Lower leg skin (tissue), 3 donors: ENCODE data around the gene SLC44A4.

Experiments used
- POLR2A ChIP-seq, 2 donors: fragments of 450-650 bp; IDR thresholded peaks; one replicate each; pipeline ENCODE4 v1.6.1; 2016 to 2017; ENCODE audit warnings: antibody characterized with exemption in 2 of 2, mild to moderate bottlenecking in 1 of 2, moderate library complexity in 1 of 2
- TF ChIP-seq, protein P1 (sequence below), 3 donors: fragments of 450-650 bp; IDR thresholded peaks; one replicate each; pipeline ENCODE4 v1.5.1; 2016; ENCODE audit warnings: antibody characterized with exemption in 3 of 3, mild to moderate bottlenecking in 3 of 3, moderate library complexity in 2 of 3

- TF ChIP-seq POLR2A (IDR thresholded peaks at IDR 0.05): no peak
- TF ChIP-seq, protein P1, sequence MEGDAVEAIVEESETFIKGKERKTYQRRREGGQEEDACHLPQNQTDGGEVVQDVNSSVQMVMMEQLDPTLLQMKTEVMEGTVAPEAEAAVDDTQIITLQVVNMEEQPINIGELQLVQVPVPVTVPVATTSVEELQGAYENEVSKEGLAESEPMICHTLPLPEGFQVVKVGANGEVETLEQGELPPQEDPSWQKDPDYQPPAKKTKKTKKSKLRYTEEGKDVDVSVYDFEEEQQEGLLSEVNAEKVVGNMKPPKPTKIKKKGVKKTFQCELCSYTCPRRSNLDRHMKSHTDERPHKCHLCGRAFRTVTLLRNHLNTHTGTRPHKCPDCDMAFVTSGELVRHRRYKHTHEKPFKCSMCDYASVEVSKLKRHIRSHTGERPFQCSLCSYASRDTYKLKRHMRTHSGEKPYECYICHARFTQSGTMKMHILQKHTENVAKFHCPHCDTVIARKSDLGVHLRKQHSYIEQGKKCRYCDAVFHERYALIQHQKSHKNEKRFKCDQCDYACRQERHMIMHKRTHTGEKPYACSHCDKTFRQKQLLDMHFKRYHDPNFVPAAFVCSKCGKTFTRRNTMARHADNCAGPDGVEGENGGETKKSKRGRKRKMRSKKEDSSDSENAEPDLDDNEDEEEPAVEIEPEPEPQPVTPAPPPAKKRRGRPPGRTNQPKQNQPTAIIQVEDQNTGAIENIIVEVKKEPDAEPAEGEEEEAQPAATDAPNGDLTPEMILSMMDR (IDR thresholded peaks at IDR 0.05): no peak
Measured at GRCh38 chr6:31859923-31860322, 18.9 kb downstream of the SLC44A4 start.
